Skin epidermis (tissue), 12 donors: ENCODE data around the gene VGLL4.
"Not testable (repeated sequence)": the region's sequence is repeated elsewhere in the genome, so short reads cannot be mapped to it uniquely, and the experiment has no call there.

Source experiments
- H3K27ac ChIP-seq, 21 experiments: fragments of 200-600 bp; sonication (generic) in 11 of 21; one replicate each; pipeline ENCODE4 v1.5.0; 2020; ENCODE audit warnings: mild to moderate bottlenecking in 3 of 21, inconsistent platforms in 2 of 21, moderate library complexity in 2 of 21
- H3K4me3 ChIP-seq, 7 experiments: fragments of 200-600 bp; sonication (generic) in 2 of 7; one replicate each; pipeline ENCODE4 v1.5.0; 2020; ENCODE audit warnings: inconsistent platforms in 2 of 7, mild to moderate bottlenecking in 2 of 7, moderate library complexity in 1 of 7

Gene VGLL4

GRCh38 chr3:11611341-11611799, 32.3 kb downstream of the VGLL4 start:
- H3K27ac ChIP-seq, result peak overlapping the region in 6 of 21 experiments; percentile 1 to 67 (median 17)
- H3K4me3 ChIP-seq, result no peak overlapping the region

DNA sequence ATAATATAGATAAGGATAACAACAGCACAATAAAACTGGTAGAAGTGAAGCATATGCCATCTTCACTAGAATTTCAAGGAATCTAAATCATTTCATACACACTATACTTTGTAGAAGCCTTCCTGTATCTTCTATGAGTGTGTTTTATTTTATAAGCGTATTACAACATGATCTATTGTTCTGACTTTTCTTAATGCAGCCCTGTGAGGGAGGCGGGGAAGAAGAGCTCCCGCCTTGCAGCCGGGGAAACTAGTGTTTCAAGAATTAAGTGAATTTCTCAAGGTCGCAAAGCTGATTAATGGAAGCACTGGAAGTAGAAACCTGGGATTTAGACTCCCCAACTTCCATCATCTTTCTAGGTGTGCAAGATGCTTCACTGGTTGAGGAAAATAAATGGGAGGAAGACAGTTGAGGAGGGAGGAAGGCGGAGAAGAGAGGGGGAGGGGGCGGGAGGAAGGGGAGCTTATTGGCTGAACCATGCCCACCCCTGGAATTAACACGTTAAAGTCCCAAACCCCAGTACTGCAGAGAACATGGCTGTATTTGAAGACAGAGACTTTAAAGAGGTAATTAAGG, 32.9 kb downstream of the VGLL4 start:
- no peak overlapping the region for H3K4me3 ChIP-seq
- peak overlapping the region in 4 of 21 experiments; percentile 1 to 67 (median 23) for H3K27ac ChIP-seq

- peak overlapping the region in 3 of 21 experiments; percentile 3 to 43 (median 21) for H3K27ac ChIP-seq
Observed at GRCh38 chr3:11610044-11610671, 33.6 kb downstream of the VGLL4 start.

DNA sequence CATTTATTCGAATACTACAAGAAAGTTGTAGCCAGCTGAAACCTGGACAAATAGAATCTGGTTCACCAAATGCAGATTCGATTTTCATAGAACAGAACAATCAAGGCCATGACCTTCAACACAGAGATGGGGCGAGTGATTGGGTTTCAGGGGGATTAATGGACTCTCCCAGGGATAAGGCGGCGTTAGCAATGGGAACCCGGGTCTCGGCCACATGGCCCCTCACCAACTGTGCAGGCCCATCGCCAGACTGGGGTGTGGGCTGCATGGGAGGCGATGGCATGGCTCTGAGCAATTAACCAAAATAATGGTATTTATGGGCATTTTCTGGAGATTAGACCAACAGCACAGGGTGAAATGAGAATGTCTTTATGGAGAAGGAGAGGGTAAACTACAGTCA, 34.2 kb downstream of the VGLL4 start:
- H3K4me3 ChIP-seq, result no peak overlapping the region
- peak overlapping the region in 1 of 21 experiments; percentile 21 for H3K27ac ChIP-seq

More at GRCh38 chr3:11610044-11610671, 33.6 kb downstream of the VGLL4 start:
- H3K4me3 ChIP-seq, result no peak overlapping the region

DNA sequence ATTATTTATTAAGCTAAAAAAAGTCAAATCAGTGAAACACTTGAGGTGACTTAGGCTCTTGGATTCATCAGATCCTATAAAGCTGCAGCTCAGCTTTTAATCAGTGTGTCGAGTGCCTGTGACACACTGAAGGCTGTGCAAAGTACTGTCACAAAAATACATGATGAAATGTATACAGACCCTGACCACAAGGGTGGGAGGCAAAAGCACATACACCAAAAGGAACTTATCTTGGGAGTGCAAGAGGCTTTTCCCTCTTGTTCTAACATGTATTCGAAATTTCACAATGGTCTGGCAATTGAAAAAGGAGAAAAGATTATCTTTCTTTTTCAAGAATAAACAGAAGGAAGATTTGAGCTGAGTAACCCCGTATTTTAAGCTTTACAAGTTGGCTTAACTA, 35.9 kb downstream of the VGLL4 start:
- peak overlapping the region in 5 of 21 experiments; percentile 15 to 59 (median 30) for H3K27ac ChIP-seq

DNA sequence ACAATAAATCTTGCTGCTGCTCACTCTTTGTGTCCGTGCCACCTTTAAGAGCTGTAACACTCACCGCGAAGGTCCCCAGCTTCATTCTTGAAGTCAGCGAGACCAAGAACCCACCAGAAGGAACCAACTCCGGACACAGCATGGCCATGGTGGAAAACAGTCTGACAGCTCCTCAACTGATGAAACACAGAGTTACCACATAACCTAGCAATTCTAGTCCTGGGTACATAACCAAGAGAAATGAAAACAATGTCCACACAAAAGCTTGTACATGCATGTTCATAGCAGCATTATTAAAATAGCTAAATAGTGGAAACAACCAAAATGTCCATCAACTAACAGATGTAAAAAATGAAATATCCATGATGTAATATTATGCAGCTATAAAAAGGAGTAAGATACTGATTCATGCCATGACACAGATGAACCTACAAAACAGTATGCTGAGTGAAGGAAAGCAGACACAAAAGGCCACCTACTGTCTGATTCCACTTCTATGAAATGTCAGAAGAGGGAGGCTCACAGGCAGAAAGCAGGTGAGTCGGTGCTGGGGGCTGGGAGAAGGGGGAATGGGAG, 36.8 kb downstream of the VGLL4 start:
- no peak overlapping the region for H3K4me3 ChIP-seq
- peak overlapping the region in 1 of 21 experiments; percentile 15 for H3K27ac ChIP-seq

More for the DNA sequence above, 35.9 kb downstream of the VGLL4 start:
- H3K4me3 ChIP-seq, result no peak overlapping the region

- Histone ChIP-seq H3K4me3 (no peak overlapping the region), H3K27ac (peak overlapping the region in 2 of 21 experiments; percentile 20 to 44)
Observed at GRCh38 chr3:11606090-11606784, 37.5 kb downstream of the VGLL4 start.

GRCh38 chr3:11605398-11605797, 38.3 kb downstream of the VGLL4 start:
- H3K4me3 ChIP-seq, result no peak overlapping the region
- peak overlapping the region in 2 of 21 experiments; percentile 20 to 44 for H3K27ac ChIP-seq

DNA sequence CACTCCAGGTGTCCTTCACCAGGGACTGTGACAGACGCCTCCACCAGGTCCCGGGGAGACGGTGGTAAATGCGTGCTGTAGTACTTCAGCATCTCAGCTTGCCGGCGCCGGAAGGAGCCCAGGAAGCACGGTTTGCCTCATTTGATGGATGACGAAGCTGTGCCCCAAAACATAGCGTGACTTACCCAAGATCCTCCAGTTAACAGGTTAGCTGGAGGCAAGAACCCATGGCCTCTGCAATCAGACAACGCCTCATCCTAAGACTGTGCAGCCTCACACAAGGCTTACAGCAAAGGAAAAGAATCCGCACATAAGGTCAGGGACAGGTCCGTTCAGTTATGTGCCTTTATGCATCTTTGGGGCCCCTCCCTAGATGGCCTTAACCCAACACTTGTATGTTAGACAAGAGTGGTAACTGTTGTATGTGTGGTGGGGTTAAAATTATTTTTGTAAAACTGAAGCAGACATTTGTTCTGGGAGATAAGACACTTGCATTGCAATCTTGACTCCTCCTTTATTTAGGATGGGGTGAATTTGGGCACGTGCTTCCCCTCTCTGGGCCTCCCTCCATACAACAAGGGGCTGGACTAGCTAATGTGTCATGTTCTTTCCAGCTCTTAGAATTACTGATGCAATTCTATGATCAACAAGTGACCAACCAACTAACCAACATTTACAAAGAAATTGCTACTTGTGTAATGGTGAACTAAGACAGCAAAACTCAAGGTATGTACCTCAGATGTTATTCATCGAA, 39.4 kb downstream of the VGLL4 start:
- Histone ChIP-seq H3K27ac (peak overlapping the region in 10 of 21 experiments; percentile 6 to 85 (median 50)), H3K4me3 (no peak overlapping the region)

- peak overlapping the region in 11 of 21 experiments; percentile 6 to 85 (median 49) for H3K27ac ChIP-seq
Observed at GRCh38 chr3:11603628-11604027, 40.1 kb downstream of the VGLL4 start.

GRCh38 chr3:11602886-11603527, 40.7 kb downstream of the VGLL4 start:
- Histone ChIP-seq H3K4me3 (no peak overlapping the region), H3K27ac (peak overlapping the region in 10 of 21 experiments; percentile 28 to 85 (median 46))

More at GRCh38 chr3:11603628-11604027, 40.1 kb downstream of the VGLL4 start:
- H3K4me3 ChIP-seq, result no peak overlapping the region

DNA sequence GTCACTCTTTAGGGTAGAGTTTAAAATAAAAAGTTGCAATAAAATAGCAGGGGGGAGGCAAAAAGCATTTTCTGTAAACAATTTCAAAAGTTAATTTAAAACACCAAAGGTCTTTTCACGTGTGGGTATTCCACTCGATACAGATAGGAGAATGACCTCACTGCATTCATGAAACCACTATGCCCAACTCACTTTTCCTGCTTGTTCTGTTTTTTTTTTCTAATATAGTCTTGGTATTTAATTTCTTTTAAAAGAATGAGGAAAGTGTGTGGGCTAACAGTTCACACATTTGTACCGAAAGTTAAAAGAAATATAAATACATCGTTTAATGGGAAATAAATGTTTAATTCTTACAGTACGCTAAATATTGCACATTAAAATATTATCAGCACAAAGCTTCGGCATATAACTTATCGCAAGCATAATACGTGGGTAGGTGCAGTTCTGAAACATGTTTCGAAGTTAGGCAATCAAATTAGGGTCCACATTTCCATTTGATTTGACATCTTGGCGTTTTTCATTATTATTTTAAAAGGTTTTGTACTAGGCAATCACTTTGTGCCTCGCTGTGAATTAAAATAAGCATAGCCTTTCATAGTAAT, 41.4 kb downstream of the VGLL4 start:
- Histone ChIP-seq H3K27ac (peak overlapping the region in 10 of 21 experiments; percentile 28 to 85 (median 67)), H3K4me3 (no peak overlapping the region)

DNA sequence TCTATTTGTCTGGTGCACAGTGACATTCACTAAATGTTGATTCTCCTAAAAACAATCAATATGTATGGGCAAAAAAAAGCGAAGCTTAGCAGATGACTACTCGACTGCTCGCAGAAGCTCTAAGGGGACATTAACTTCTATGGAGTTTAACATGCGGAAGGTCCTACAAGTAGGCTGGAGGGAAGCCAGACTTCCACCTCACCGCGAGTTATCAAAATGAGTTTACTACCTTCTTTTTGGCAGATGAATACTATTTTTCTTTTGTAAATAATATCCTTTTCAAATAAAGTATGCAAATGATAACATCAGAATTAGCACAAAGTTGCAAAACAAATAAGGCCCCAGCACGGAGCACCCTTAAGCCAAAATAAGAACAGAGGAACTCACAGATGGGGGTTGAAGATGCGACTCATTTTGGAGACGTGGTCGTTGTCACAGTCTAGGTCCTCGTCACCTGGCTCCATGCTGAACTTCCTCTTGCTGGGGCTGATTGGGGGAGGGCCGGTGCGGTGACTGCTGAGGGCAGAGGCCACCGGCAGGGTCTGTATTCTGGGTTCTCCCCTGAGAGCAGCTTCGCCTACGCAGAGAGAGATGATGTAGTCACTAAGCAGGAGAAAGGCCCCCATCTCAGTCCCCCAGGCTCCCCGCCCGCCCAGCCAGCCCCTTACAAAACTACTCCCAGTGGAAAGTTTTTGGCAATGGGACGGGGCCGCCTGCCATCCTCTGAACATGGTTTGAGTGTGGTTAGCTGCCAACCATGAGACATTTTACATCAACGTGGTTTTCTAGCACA, 42.1 kb downstream of the VGLL4 start:
- Histone ChIP-seq H3K27ac (peak overlapping the region in 16 of 21 experiments; percentile 28 to 85 (median 66)), H3K4me3 (no peak overlapping the region)

GRCh38 chr3:11600501-11601282, 43.0 kb downstream of the VGLL4 start:
- Histone ChIP-seq H3K4me3 (no peak overlapping the region), H3K27ac (peak overlapping the region in 17 of 21 experiments; percentile 4 to 85 (median 65))

- Histone ChIP-seq H3K27ac (no peak overlapping the region), H3K4me3 (no peak overlapping the region)
Observed at GRCh38 chr3:11596387-11596786, 47.3 kb downstream of the VGLL4 start.

GRCh38 chr3:11595024-11595423, 48.7 kb downstream of the VGLL4 start:
- not testable (repeated sequence) for H3K4me3 ChIP-seq, H3K27ac ChIP-seq
